Neural progenitor cell (in vitro differentiated cells): ENCODE measurements around the gene VASH2. TPM values are rescaled to one million over a fixed set of nuclear protein-coding genes. Genes with fewer than 3 reads are reported as not detected.

Experiments used
- DNase-seq: peaks from one replicate; pipeline ENCODE4 v3.0.0-alpha.2; 2016; ENCODE audit warnings: low spot score
- H2AFZ ChIP-seq: fragments of 200-600 bp; sonication (generic); replicated peaks from 2 replicates; pipeline ENCODE4 v1.6.1; 2016; ENCODE audit warnings: antibody characterized with exemption
- H3F3A ChIP-seq: fragments of 200-600 bp; sonication (generic); 2 replicates; pipeline ENCODE4 v1.6.1; 2016; ENCODE audit warnings: antibody characterized with exemption, low read depth
- H3K27ac ChIP-seq: fragments of 200-600 bp; sonication (generic); 2 replicates; pipeline ENCODE4 v1.5.1; 2016; ENCODE audit warnings: mild to moderate bottlenecking
- H3K27me3 ChIP-seq: fragments of 200-600 bp; sonication (generic); 2 replicates; pipeline ENCODE4 v1.6.1; 2016; ENCODE audit warnings: mild to moderate bottlenecking, moderate library complexity
- H3K36me3 ChIP-seq: fragments of 200-600 bp; sonication (generic); 2 replicates; pipeline ENCODE4 v1.5.1; 2016
- H3K4me1 ChIP-seq: fragments of 200-600 bp; sonication (generic); 2 replicates; pipeline ENCODE4 v1.6.1; 2016; ENCODE audit warnings: mixed run types
- H3K4me2 ChIP-seq: fragments of 200-600 bp; sonication (generic); 2 replicates; pipeline ENCODE4 v1.6.1; 2016
- H3K4me3 ChIP-seq: fragments of 200-600 bp; sonication (generic); 2 replicates; pipeline ENCODE4 v1.5.1; 2016
- H3K79me2 ChIP-seq: fragments of 200-600 bp; sonication (generic); 2 replicates; pipeline ENCODE4 v1.6.1; 2016; ENCODE audit warnings: low read depth
- H3K9ac ChIP-seq: fragments of 200-600 bp; sonication (generic); 2 replicates; pipeline ENCODE4 v1.6.1; 2016
- H3K9me3 ChIP-seq: fragments of 200-600 bp; sonication (generic); 2 replicates; pipeline ENCODE4 v1.5.1; 2016; ENCODE audit warnings: low read depth
- H4K20me1 ChIP-seq: fragments of 200-600 bp; sonication (generic); 2 replicates; pipeline ENCODE4 v1.6.1; 2016; ENCODE audit warnings: low read depth
- H3K27ac Mint-ChIP-seq: 3 replicates; pipeline ENCODE4 v1.8.0; 2021; ENCODE audit warnings: mixed read lengths
- H3K27me3 Mint-ChIP-seq: 2 replicates; pipeline ENCODE4 v1.8.0; 2022; ENCODE audit warnings: low read depth, mild to moderate bottlenecking, inconsistent platforms, moderate library complexity, mixed read lengths; ENCODE audit not compliant: insufficient read depth
- H3K36me3 Mint-ChIP-seq: 3 replicates; pipeline ENCODE4 v1.8.0; 2021; ENCODE audit warnings: mixed read lengths
- H3K4me1 Mint-ChIP-seq: 3 replicates; pipeline ENCODE4 v1.8.0; 2021; ENCODE audit warnings: mixed read lengths
- H3K4me3 Mint-ChIP-seq: 3 replicates; pipeline ENCODE4 v1.8.0; 2021; ENCODE audit warnings: mild to moderate bottlenecking, moderate library complexity, mixed read lengths
- H3K9me3 Mint-ChIP-seq: 3 replicates; pipeline ENCODE4 v1.8.0; 2020; ENCODE audit warnings: mixed read lengths
- CTCF ChIP-seq: fragments of 200-600 bp; sonication (generic); IDR thresholded peaks from 2 replicates; pipeline ENCODE4 v1.5.1; 2017; ENCODE audit warnings: antibody characterized with exemption, mild to moderate bottlenecking
- EZH2 ChIP-seq: fragments of 200-600 bp; sonication (generic); IDR thresholded peaks from 2 replicates; pipeline ENCODE4 v1.6.1; 2017; ENCODE audit warnings: antibody characterized with exemption, mild to moderate bottlenecking, moderate library complexity
- EZH2phosphoT487 ChIP-seq: fragments of 200-600 bp; sonication (generic); IDR thresholded peaks from 2 replicates; pipeline ENCODE4 v1.6.1; 2017; ENCODE audit warnings: antibody characterized with exemption
- total RNA-seq: library from RNA; depleted of rRNA; stranded (reverse); fragments of >200 nt; gene quantifications from 2 replicates; pipeline ENCODE4 v1.2.3, GENCODE V29; 2015; ENCODE audit warnings: low replicate concordance

Gene VASH2
- total RNA-seq, 1 donor from 2014 or later = 5.2 TPM

GRCh38 chr1:213032651-213033050, 82.3 kb downstream of the VASH2 start:
- Histone ChIP-seq H3K9ac (no peak overlapping the region), H4K20me1 (no peaks in the 10 kb centered on the region), H3K79me2 (no peaks in the 10 kb centered on the region), H3K36me3 (no peaks in the 10 kb centered on the region), H3K4me3 (no peak overlapping the region), H3K27ac (no peak overlapping the region), H3K4me2 (no peak overlapping the region), H3F3A (no peaks in the 10 kb centered on the region), H3K27me3 (peaks cover 4% of the 10 kb centered on the region), H3K9me3 (no peaks in the 10 kb centered on the region), H2AFZ (no peak overlapping the region), H3K4me1 (no peaks in the 10 kb centered on the region)
- Mint-ChIP-seq H3K9me3 (no peaks in the 10 kb centered on the region), H3K27ac (no peak overlapping the region), H3K27me3 (peaks cover 3% of the 10 kb centered on the region), H3K36me3 (no peaks in the 10 kb centered on the region), H3K4me3 (no peak overlapping the region), H3K4me1 (peaks cover 2% of the 10 kb centered on the region)
- TF ChIP-seq EZH2phosphoT487 (no peak), EZH2 (no peak), CTCF (no peak)
- DNase-seq = no peak

- H3K27ac Mint-ChIP-seq = no peak overlapping the region
- H3K4me3 Mint-ChIP-seq = no peak overlapping the region
- peaks cover 8% of the 10 kb centered on the region for H3K27me3 Mint-ChIP-seq
- Histone ChIP-seq H3F3A (no peaks in the 10 kb centered on the region), H3K4me1 (no peaks in the 10 kb centered on the region), H2AFZ (no peak overlapping the region), H3K4me3 (no peak overlapping the region), H3K27me3 (no peaks in the 10 kb centered on the region), H3K27ac (no peak overlapping the region), H3K36me3 (no peaks in the 10 kb centered on the region), H3K4me2 (no peak overlapping the region), H3K9ac (no peak overlapping the region), H3K79me2 (no peaks in the 10 kb centered on the region), H3K9me3 (no peaks in the 10 kb centered on the region), H4K20me1 (no peaks in the 10 kb centered on the region)
- DNase-seq = no peak
- TF ChIP-seq EZH2 (no peak), CTCF (no peak), EZH2phosphoT487 (no peak)
- H3K36me3 Mint-ChIP-seq = no peaks in the 10 kb centered on the region
- H3K4me1 Mint-ChIP-seq = peaks cover 2% of the 10 kb centered on the region
- H3K9me3 Mint-ChIP-seq = no peaks in the 10 kb centered on the region
Measured at GRCh38 chr1:213034713-213035112, 84.4 kb downstream of the VASH2 start.

GRCh38 chr1:213035573-213035972, 85.2 kb downstream of the VASH2 start:
- H3K27ac Mint-ChIP-seq = no peak overlapping the region
- H3K9me3 Mint-ChIP-seq = no peaks in the 10 kb centered on the region
- peaks cover under 1% of the 10 kb centered on the region for H3K4me1 Mint-ChIP-seq
- no peaks in the 10 kb centered on the region for H3K9me3 ChIP-seq
- TF ChIP-seq EZH2phosphoT487 (no peak), CTCF (no peak), EZH2 (no peak)
- H3K27me3 ChIP-seq = no peaks in the 10 kb centered on the region
- no peak overlapping the region for H3K9ac ChIP-seq
- no peak overlapping the region for H3K4me3 Mint-ChIP-seq
- no peaks in the 10 kb centered on the region for H3K36me3 ChIP-seq
- H3K79me2 ChIP-seq = no peaks in the 10 kb centered on the region
- H3K27me3 Mint-ChIP-seq = peaks cover 8% of the 10 kb centered on the region
- no peak overlapping the region for H2AFZ ChIP-seq
- no peaks in the 10 kb centered on the region for H4K20me1 ChIP-seq
- no peaks in the 10 kb centered on the region for H3K4me1 ChIP-seq
- no peak overlapping the region for H3K27ac ChIP-seq
- no peaks in the 10 kb centered on the region for H3F3A ChIP-seq
- H3K36me3 Mint-ChIP-seq = no peaks in the 10 kb centered on the region
- no peak overlapping the region for H3K4me2 ChIP-seq
- DNase-seq = no peak
- H3K4me3 ChIP-seq = no peak overlapping the region

Other genes starting within 250 kb of the VASH2 start
- gene NSL1, start 158.8 kb upstream of the VASH2 start, total RNA-seq = 63.7 and 77.6 TPM in 2 replicates
- 12.5 and 18.8 TPM in 2 replicates for gene TATDN3, start 158.6 kb upstream of the VASH2 start, total RNA-seq
- gene SPATA45, start 102.9 kb upstream of the VASH2 start, total RNA-seq = 1.1 TPM in 1 of 2 replicates, not detected in the other
- gene FLVCR1, start 92.3 kb upstream of the VASH2 start, total RNA-seq = 30.9 and 33.2 TPM in 2 replicates
- 70.6 and 101 TPM in 2 replicates for gene ANGEL2, start 65.3 kb downstream of the VASH2 start, total RNA-seq
- 21.5 and 32.6 TPM in 2 replicates for gene RPS6KC1, start 100.7 kb downstream of the VASH2 start, total RNA-seq